Measurements from ENCODE around the gene RRBP1. TPM values are rescaled to one million over a fixed set of nuclear protein-coding genes. Genes with fewer than 3 reads are reported as not detected.

Gene RRBP1
- total RNA-seq, 1 donor from 2014 or later, result 79.8 TPM

- Histone ChIP-seq H3K4me3 (no peak overlapping the region), H3K36me3 (peaks cover 0 to under 1% of the 10 kb centered on the region in 2 donors), H3K27me3 (no peaks in the 10 kb centered on the region), H3K27ac (no peak overlapping the region), H3K4me1 (peaks cover 67% of the 10 kb centered on the region), H3K9me3 (no peaks in the 10 kb centered on the region)
- TF ChIP-seq CTCF (IDR thresholded peaks at IDR 0.05), result no peak
- no peak for TF ChIP-seq POLR2A (IDR thresholded peaks at IDR 0.05)
- no peak for TF ChIP-seq POLR2AphosphoS5 (IDR thresholded peaks at IDR 0.05; ENCODE audit: insufficient read depth in 1 of 2, low read depth in 1 of 2)
- intact Hi-C loops (cut with DNase I), result no loop called here
- no peak for DNase-seq (ENCODE audit: extremely low spot score in 2 of 2)
Measured at GRCh38 chr20:17595856-17596255, 86.2 kb downstream of the RRBP1 start.

- no peak overlapping the region for H3K4me3 ChIP-seq
- intact Hi-C loops (cut with DNase I), result no loop called here
Measured at GRCh38 chr20:17594443-17594842, 87.6 kb downstream of the RRBP1 start.

GRCh38 chr20:17593902-17594301, 88.1 kb downstream of the RRBP1 start:
- peaks cover 76% of the 10 kb centered on the region for H3K4me1 ChIP-seq
- no peaks in the 10 kb centered on the region for H3K27me3 ChIP-seq
- DNase-seq (ENCODE audit: extremely low spot score in 2 of 2), result no peak
- H3K27ac ChIP-seq, result no peak overlapping the region
- no peaks in the 10 kb centered on the region for H3K36me3 ChIP-seq
- H3K4me3 ChIP-seq, result no peak overlapping the region
- intact Hi-C loops (cut with DNase I), result no loop called here
- TF ChIP-seq CTCF (IDR thresholded peaks at IDR 0.05) (no peak), POLR2AphosphoS5 (IDR thresholded peaks at IDR 0.05; ENCODE audit: insufficient read depth in 1 of 2, low read depth in 1 of 2) (no peak), POLR2A (IDR thresholded peaks at IDR 0.05) (no peak)
- no peaks in the 10 kb centered on the region for H3K9me3 ChIP-seq

More at GRCh38 chr20:17594443-17594842, 87.6 kb downstream of the RRBP1 start:
- Histone ChIP-seq H3K27ac (no peak overlapping the region), H3K27me3 (no peaks in the 10 kb centered on the region), H3K36me3 (no peaks in the 10 kb centered on the region), H3K9me3 (no peaks in the 10 kb centered on the region), H3K4me1 (peaks cover 76% of the 10 kb centered on the region)
- TF ChIP-seq CTCF (IDR thresholded peaks at IDR 0.05), result no peak
- peak in 1 of 2 donors; percentile 50 for TF ChIP-seq POLR2AphosphoS5 (IDR thresholded peaks at IDR 0.05; ENCODE audit: insufficient read depth in 1 of 2, low read depth in 1 of 2)
- no peak for DNase-seq (ENCODE audit: extremely low spot score in 2 of 2)

- intact Hi-C loops (cut with DNase I), result no loop called here
- H3K36me3 ChIP-seq, result no peaks in the 10 kb centered on the region
- no peaks in the 10 kb centered on the region for H3K9me3 ChIP-seq
- no peak overlapping the region for H3K4me3 ChIP-seq
- DNase-seq (ENCODE audit: extremely low spot score in 2 of 2), result no peak
- TF ChIP-seq POLR2A (IDR thresholded peaks at IDR 0.05) (no peak), POLR2AphosphoS5 (IDR thresholded peaks at IDR 0.05; ENCODE audit: insufficient read depth in 1 of 2, low read depth in 1 of 2) (peak in 1 of 2 donors; percentile 14)
- H3K27me3 ChIP-seq, result no peaks in the 10 kb centered on the region
- H3K27ac ChIP-seq, result peak overlapping the region; percentile 40
- H3K4me1 ChIP-seq, result peaks cover 81% of the 10 kb centered on the region
Measured at GRCh38 chr20:17590245-17590644, 91.8 kb downstream of the RRBP1 start.

- Histone ChIP-seq H3K27me3 (no peaks in the 10 kb centered on the region), H3K4me3 (no peak overlapping the region), H3K27ac (peak overlapping the region; percentile 13), H3K4me1 (peaks cover 81% of the 10 kb centered on the region), H3K9me3 (no peaks in the 10 kb centered on the region), H3K36me3 (no peaks in the 10 kb centered on the region)
- DNase-seq (ENCODE audit: extremely low spot score in 2 of 2), result no peak
- TF ChIP-seq CTCF (IDR thresholded peaks at IDR 0.05), result no peak
- no peak for TF ChIP-seq POLR2AphosphoS5 (IDR thresholded peaks at IDR 0.05; ENCODE audit: insufficient read depth in 1 of 2, low read depth in 1 of 2)
- TF ChIP-seq POLR2A (IDR thresholded peaks at IDR 0.05), result no peak
- intact Hi-C loops (cut with DNase I), result no loop called here
Measured at GRCh38 chr20:17589161-17589834, 92.7 kb downstream of the RRBP1 start.

All from vagina (tissue), 2 donors.